ENCODE data around the gene DLGAP1. TPM values are rescaled to one million over a fixed set of nuclear protein-coding genes. Genes with fewer than 3 reads are reported as not detected.

Gene DLGAP1
- total and polyA plus RNA-seq, 2 of the 8 experiments (the other 6 are each of a cell fraction or from before 2014, with no cell fraction given): 11.8 to 16.9 TPM

DNA sequence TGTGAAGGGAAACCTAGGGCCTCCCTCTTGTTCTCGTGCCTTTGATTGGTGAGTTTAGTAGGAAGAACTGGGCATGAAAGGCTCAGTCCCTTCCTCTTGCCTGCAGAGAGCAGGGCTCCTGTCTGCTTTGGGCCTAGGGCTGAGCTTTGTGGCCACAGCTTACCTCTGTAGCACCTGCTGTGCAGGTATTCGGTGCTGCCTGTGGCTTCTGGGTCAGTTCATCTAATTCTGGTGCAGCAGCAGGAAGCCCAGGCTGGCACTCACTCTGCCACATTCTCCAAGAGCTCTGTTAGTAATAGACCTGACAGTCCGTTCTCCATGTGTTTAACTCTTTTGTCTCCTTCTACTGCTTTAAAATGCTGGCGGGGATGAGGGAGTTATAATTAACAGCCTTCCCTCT is 96.5 kb downstream of the DLGAP1 start (continued):
- TF ChIP-seq SP2 (IDR thresholded peaks at IDR 0.05; ENCODE audit: low read length): no peak
- no peak for TF ChIP-seq TCF12 (IDR thresholded peaks at IDR 0.05; ENCODE audit: low read depth, low read length)
- TF ChIP-seq RNF2 (IDR thresholded peaks at IDR 0.05; ENCODE audit: borderline replicate concordance, low read depth, low read length, missing control alignments, poor library complexity, severe bottlenecking): no peak
- TF ChIP-seq MAFK (IDR thresholded peaks at IDR 0.05; ENCODE audit: low read depth, low read length): no peak
- no peak for TF ChIP-seq JUN (IDR thresholded peaks at IDR 0.05; ENCODE audit: low read depth, low read length)
- TF ChIP-seq TAF1 (IDR thresholded peaks at IDR 0.05; ENCODE audit: low read depth, low read length): 0 out of 2 replicates have a peak, but pooled peaks have one; percentile 40
- no peak for TF ChIP-seq TAF7 (optimal IDR thresholded peaks at IDR 0.05; ENCODE audit: borderline replicate concordance, low read depth, low read length)
- TF ChIP-seq RAD21 (IDR thresholded peaks at IDR 0.05 in 1 of 2, conservative IDR thresholded peaks at IDR 0.05 in 1 of 2; ENCODE audit: low read depth in 2 of 2, low read length in 2 of 2): peak in 1 of 2 experiments; percentile 34; a peak in 1 of 4 replicates
- TF ChIP-seq HDAC2 (IDR thresholded peaks at IDR 0.05; ENCODE audit: borderline replicate concordance in 1 of 2, low read depth in 2 of 2, low read length in 2 of 2): peak; percentile 49 to 51; a peak in 1 of 4 replicates
- peak; percentile 74; the same call in 1 of the 2 replicates for TF ChIP-seq YY1 (IDR thresholded peaks at IDR 0.05; ENCODE audit: low read depth, low read length)
- no peak for TF ChIP-seq KDM4A (IDR thresholded peaks at IDR 0.05; ENCODE audit: low read depth, low read length, severe bottlenecking)
- TF ChIP-seq GABPA (IDR thresholded peaks at IDR 0.05; ENCODE audit: borderline replicate concordance, insufficient read depth, low read length): no peak
